Prostate gland (tissue), 2 donors: Measurements from ENCODE around the gene CAPN11. TPM values are rescaled to one million over a fixed set of nuclear protein-coding genes. Genes with fewer than 3 reads are reported as not detected.

Source experiments
- DNase-seq: peaks from one replicate; pipeline ENCODE4 v3.0.0-alpha.2; 2019; ENCODE audit warnings: low spot score
- H3K27ac ChIP-seq, 2 donors: fragments of 200-600 bp; sonication (generic); 2 replicates each; pipeline ENCODE4 v1.5.1; 2017 to 2019
- H3K27me3 ChIP-seq: fragments of 200-600 bp; sonication (generic); replicated peaks from 2 replicates; pipeline ENCODE4 v1.5.1; 2019; ENCODE audit not compliant: insufficient read depth
- H3K36me3 ChIP-seq, 2 donors: fragments of 200-600 bp; sonication (generic); 1 replicate in 1 of 2; 2 replicates in 1 of 2; pipeline versions ENCODE4 v1.5.1 to v1.8.1; 2017 to 2019
- H3K4me1 ChIP-seq: fragments of 200-600 bp; sonication (generic); replicated peaks from 2 replicates; pipeline ENCODE4 v1.5.1; 2019
- H3K4me3 ChIP-seq, 2 donors: fragments of 200-600 bp; sonication (generic); 2 replicates each; pipeline ENCODE4 v1.5.1; 2017 to 2019
- H3K9me3 ChIP-seq: fragments of 200-600 bp; sonication (generic); 2 replicates; pipeline ENCODE4 v1.5.1; 2017
- POLR2A ChIP-seq: fragments of 450-650 bp; IDR thresholded peaks from one replicate; pipeline ENCODE4 v1.6.1; 2016; ENCODE audit warnings: antibody characterized with exemption, mild to moderate bottlenecking
- POLR2AphosphoS5 ChIP-seq: sonication (generic); formaldehyde crosslinking; IDR thresholded peaks from one replicate; pipeline ENCODE4 v1.6.1; 2017; ENCODE audit warnings: antibody characterized with exemption
- WGBS: methylation state at CpG from one replicate; pipeline ENCODE4 v1.1.5; 2018; 5-methylcytosine and 5-hydroxymethylcytosine counted together
- intact Hi-C: fragments of 100-400 bp; cut with DNase I; formaldehyde crosslinking; loops from one replicate; pipeline ENCODE4 v1.14.2; 2022
- total RNA-seq, 2 donors: library from RNA; depleted of rRNA; stranded (reverse); fragments of >200 nt; gene quantifications; one replicate each; pipeline ENCODE4 v1.1.0, GENCODE V29; 2016
- TF ChIP-seq, protein P1 (sequence below), 4 experiments: fragments of 200-600 bp in 2 of 4; fragments of 450-650 bp in 2 of 4; sonication (generic) in 2 of 4; IDR thresholded peaks; 1 replicate in 3 of 4; 2 replicates in 1 of 4; pipeline ENCODE4 v1.5.1; 2016 to 2019; ENCODE audit warnings: antibody characterized with exemption in 4 of 4, mild to moderate bottlenecking in 2 of 4, moderate library complexity in 2 of 4

Gene CAPN11
- total RNA-seq, 2 donors from 2014 or later: 5.9 TPM; not detected in 1

- Histone ChIP-seq H3K4me1 (no peaks in the 10 kb centered on the region), H3K4me3 (no peak overlapping the region), H3K27ac (no peak overlapping the region), H3K9me3 (no peaks in the 10 kb centered on the region), H3K36me3 (no peaks in the 10 kb centered on the region), H3K27me3 (no peaks in the 10 kb centered on the region)
- no peak for DNase-seq
- TF ChIP-seq POLR2A (no peak), POLR2AphosphoS5 (no peak)
- TF ChIP-seq, protein P1, sequence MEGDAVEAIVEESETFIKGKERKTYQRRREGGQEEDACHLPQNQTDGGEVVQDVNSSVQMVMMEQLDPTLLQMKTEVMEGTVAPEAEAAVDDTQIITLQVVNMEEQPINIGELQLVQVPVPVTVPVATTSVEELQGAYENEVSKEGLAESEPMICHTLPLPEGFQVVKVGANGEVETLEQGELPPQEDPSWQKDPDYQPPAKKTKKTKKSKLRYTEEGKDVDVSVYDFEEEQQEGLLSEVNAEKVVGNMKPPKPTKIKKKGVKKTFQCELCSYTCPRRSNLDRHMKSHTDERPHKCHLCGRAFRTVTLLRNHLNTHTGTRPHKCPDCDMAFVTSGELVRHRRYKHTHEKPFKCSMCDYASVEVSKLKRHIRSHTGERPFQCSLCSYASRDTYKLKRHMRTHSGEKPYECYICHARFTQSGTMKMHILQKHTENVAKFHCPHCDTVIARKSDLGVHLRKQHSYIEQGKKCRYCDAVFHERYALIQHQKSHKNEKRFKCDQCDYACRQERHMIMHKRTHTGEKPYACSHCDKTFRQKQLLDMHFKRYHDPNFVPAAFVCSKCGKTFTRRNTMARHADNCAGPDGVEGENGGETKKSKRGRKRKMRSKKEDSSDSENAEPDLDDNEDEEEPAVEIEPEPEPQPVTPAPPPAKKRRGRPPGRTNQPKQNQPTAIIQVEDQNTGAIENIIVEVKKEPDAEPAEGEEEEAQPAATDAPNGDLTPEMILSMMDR (IDR thresholded peaks at IDR 0.05): no peak
- 77% methylated on average over 6 of the region's 6 CpGs for WGBS
- intact Hi-C loops: no loop called here
These were observed 45.3 kb downstream of the CAPN11 start for GRCh38 chr6:44203955-44204354.

GRCh38 chr6:44207966-44208365, 49.3 kb downstream of the CAPN11 start:
- Histone ChIP-seq H3K4me3 (no peak overlapping the region), H3K27ac (no peak overlapping the region), H3K36me3 (no peaks in the 10 kb centered on the region), H3K27me3 (no peaks in the 10 kb centered on the region), H3K9me3 (no peaks in the 10 kb centered on the region), H3K4me1 (no peaks in the 10 kb centered on the region)
- 95% methylated on average over 6 of the region's 6 CpGs for WGBS
- TF ChIP-seq POLR2AphosphoS5 (no peak), POLR2A (no peak)
- TF ChIP-seq, protein P1 (IDR thresholded peaks at IDR 0.05): no peak
- no peak for DNase-seq
- intact Hi-C loops: no loop called here

DNA sequence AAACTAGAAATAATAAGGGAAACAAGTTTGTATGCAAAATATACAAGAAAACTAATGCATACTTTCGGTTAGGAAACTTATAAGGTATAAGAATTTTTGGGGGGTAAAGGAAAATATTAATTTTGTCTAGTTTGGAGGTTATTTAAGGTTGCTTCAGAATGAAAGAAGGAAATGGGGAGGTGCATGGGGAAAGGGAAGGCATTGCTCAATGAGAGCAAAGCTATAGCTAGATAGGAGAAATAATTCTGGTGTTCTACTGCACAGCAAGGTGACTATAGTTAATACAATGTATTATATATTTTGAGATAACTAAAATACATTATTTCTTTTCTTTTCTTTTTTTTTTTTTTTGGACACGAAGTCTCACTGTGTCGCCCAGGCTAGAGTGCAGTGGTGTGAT, 52.7 kb downstream of the CAPN11 start:
- H3K9me3 ChIP-seq: no peaks in the 10 kb centered on the region
- H3K4me3 ChIP-seq: no peak overlapping the region
- TF ChIP-seq POLR2A (no peak), POLR2AphosphoS5 (no peak)
- TF ChIP-seq, protein P1 (IDR thresholded peaks at IDR 0.05): no peak
- no peak for DNase-seq
- H3K36me3 ChIP-seq: no peaks in the 10 kb centered on the region
- intact Hi-C loops: no loop called here
- no peak overlapping the region for H3K27ac ChIP-seq
- H3K27me3 ChIP-seq: no peaks in the 10 kb centered on the region
- H3K4me1 ChIP-seq: no peaks in the 10 kb centered on the region
- WGBS: 82% methylated on average over 3 of the region's 3 CpGs

- TF ChIP-seq POLR2AphosphoS5: no peak
- no peak for TF ChIP-seq POLR2A
- TF ChIP-seq, protein P1 (IDR thresholded peaks at IDR 0.05): no peak
- Histone ChIP-seq H3K4me3 (no peak overlapping the region), H3K36me3 (no peaks in the 10 kb centered on the region), H3K9me3 (no peaks in the 10 kb centered on the region), H3K27ac (no peak overlapping the region), H3K27me3 (no peaks in the 10 kb centered on the region), H3K4me1 (peaks cover 6% of the 10 kb centered on the region)
- intact Hi-C loops: no loop called here
- no peak for DNase-seq
- 93% methylated on average over 6 of the region's 6 CpGs for WGBS
These were observed 55.7 kb downstream of the CAPN11 start for GRCh38 chr6:44214307-44214706.

- H3K27ac ChIP-seq: no peak within 1 kb of the TSS
- DNase-seq: no peak
- TF ChIP-seq POLR2AphosphoS5 (no peak), POLR2A (no peak)
- TF ChIP-seq, protein P1 (IDR thresholded peaks at IDR 0.05): no peak
- no peaks in the 10 kb centered on the region for H3K27me3 ChIP-seq
- H3K9me3 ChIP-seq: no peaks in the 10 kb centered on the region
- WGBS: 42% methylated on average over 7 of the region's 7 CpGs
- intact Hi-C loops: no loop called here
- peaks cover 10% of the 10 kb centered on the region for H3K4me1 ChIP-seq
- no peaks in the 10 kb centered on the region for H3K36me3 ChIP-seq
- H3K4me3 ChIP-seq: no peak within 1 kb of the TSS
These were observed 58.2 kb downstream of the CAPN11 start, which contains the start of gene MYMX for GRCh38 chr6:44216677-44217331. TSS of gene MYMX (plus strand) at chr6:44216926. CDS start at chr6:44217472, 546 bp downstream.
